NCI-H1417 treated with DMSO at 0.1 percent for 48 hours (cell line): Measurements from ENCODE around the gene GAN.
"Not testable (repeated sequence)": the region's sequence is repeated elsewhere in the genome, so short reads cannot be mapped to it uniquely, and the experiment has no call there.

ENCODE experiments used
- DNase-seq: peaks from one replicate; lab custom pipeline; 2025; lab: John Stamatoyannopoulos, UW

Gene GAN

DNA sequence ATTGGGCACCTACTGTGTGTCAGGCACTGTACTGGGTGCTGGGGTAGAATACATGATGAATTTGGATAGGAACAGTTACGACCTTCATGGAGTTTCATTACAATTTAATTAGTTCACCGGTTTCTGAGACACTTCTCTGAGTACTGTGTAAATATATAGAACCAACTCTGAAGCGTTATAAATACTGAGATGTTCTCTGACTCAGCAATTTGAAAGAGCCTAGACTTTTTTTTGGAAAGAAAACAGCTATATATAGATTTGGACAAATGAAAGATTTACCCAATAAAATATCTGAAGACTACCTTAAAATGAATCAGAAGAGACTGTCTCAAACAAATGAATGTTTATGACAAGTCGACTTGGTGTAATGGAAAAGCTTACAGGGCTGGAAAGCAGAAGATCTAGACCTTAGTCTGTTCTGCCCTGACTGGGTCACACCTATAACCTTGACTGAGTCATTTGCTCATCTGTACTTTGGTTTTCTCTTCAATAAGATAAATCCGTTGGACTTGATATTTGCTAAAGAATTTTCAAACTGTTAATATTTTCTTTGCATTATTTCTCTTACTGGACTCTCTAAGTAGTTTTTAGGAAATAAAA is 4.6 kb upstream of the GAN start:
- no peak for DNase-seq

DNA sequence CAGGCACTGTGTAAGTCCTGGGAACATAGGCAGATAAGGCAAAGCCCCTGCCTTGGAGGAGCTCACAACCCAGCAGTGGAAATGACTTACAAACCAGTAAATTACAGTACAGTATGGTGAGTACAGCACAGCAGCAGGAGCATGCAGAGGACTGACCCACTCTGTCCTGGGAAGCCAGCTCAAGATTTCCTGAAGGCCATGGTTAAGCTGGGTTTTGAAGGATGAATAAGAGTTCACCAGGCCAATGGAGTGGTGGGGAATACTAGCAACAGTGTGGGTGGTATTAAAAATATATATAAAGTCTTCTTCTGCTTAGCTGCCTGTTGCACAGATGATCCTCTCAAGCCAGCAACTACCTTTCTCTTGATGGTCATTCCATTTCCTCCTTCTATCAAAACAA is 3.0 kb upstream of the GAN start:
- no peak for DNase-seq

DNA sequence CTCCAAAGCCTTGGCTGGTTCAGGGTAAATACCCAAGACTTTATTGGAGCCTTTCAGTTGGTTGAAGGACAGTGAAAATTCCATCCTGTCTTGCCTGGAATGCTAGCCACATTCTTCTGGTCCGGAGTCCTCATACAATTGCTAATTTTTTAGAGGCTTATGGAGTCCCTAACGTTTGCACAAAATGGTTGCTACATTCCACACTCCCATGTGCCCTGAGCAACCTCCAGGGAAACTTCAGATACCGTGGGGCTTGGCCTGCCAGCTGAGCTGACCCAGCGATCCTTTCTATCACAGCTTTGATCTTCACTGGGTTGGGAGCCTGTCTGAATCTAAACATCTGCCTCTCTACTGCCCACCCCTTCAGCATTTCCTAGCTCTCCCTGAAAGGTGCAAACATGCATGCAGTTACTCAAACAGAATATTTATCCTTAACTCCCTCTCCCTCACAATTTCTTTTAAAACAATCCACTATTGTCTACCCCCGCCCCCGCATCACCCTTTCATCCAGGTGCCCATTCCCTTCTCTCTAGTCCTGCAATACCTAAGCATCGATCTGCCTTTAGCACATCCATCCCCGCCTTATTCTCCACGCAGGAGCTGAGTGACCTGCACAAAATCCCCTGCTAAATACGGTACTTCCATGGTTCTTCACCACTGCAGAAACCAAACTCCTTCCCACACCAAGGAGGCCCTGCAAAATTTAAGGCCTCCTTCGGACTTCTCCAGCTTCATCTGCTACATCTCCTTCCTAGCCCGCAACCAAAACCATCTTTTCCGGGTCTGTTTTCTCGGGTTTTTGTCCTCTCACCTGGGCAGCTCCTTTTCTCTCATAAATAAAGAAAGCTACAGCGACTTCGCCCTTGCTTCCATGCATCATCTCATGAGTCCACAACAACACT is 810 bp upstream of the GAN start:
- DNase-seq, result no peak

DNA sequence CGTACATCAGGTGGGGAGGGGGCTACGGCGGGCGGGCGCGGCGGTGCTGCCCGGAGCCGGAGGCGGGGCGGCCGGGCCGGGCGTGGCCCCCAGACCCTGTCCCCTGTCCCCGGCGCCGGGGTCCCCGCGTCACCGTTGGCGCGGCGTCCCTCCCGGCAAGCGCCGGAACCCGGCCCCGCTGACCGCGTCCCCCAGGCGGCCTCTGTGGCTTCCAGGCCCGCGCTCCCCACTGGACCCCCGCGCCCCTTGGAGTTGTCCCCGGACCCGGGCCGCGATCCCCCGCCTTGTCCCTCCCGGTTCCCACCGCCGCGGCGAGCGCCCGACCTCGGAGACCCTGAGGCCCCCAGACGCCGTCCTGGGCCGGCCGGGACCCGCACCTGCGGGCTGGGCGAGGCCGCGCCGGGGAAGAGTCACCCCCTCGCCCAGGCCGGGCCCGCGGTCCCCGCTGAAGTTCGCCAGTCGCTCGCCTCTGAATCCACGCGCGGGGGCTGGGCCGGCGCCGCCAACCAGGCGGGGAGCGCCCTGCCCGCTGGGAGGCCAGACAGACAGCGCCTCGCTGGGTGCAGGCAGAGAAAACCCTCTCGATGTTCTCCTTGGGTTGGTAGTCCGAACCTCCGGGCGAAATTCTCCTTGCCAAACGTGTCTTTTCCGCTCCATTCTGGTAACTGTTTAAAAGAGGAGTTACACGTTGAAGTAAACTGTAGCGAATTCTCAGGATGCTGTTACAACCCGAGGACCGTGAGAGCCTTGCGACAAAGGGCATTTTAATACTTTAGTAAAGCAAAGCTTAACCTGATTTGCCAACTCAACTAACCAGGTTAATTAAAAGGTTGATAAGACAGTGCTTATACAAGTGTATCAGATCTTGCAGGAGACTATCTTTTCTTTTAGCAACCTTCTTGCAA is 761 bp downstream of the GAN start:
- no peak for DNase-seq

DNA sequence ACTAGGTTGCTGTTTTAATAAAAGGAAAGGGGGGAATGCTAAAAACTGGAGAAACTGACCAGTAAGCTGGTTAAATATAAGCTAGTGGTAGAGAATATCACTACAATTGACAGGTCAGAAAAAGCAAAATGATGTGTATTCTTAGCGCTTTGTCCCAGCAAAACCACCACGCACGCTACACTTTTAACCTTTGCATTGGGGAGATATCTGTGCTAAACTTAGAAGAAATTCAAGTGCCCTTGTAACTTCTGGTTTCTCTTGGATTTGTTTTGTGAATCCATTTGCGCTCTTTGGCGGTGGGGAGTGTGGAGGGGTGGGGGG is 1.4 kb downstream of the GAN start:
- DNase-seq, result no peak

DNA sequence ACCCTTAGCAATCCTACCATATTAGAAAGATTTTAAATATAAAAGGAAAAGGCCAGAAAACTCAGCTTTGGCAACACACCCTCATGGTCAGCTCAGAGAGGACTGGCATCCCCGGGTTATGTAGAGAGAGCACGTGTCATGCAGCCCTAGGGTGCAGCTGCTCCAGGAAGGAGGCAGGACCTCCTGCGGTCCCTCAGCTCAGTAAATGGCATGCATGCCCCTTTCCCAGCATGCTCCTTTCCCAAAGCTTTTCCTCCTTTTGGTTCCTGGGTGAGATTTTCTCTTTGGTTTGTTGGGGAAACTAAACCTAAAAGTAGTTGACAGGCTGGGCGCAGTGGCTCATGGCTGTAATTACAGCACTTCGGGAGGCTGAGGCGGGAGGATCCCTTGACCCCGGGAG is 3.9 kb downstream of the GAN start:
- DNase-seq, result no peak

GRCh38 chr16:81319221-81319912 is 4.6 kb downstream of the GAN start:
- no peak for DNase-seq

GRCh38 chr16:81321039-81321438 is 6.3 kb downstream of the GAN start:
- no peak for DNase-seq

DNA sequence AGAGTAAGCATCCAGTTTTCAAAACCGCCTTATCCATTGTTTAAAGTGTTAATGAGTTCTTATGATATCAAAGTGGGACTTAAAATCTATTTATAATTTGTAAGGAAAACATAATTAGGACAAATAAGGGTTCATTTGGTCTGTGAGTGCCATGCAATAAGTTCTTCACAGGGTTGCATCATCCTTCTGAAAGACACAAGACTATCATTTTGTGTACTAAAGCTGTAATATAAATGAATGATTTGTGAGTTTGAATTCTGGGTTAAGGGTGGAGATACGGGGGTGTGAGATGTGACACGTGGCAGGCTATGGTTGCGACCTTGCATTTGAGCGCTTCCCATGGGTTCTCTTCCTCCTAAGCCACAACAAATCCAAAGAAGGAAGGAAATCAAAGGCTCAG is 6.8 kb downstream of the GAN start:
- no peak for DNase-seq

DNA sequence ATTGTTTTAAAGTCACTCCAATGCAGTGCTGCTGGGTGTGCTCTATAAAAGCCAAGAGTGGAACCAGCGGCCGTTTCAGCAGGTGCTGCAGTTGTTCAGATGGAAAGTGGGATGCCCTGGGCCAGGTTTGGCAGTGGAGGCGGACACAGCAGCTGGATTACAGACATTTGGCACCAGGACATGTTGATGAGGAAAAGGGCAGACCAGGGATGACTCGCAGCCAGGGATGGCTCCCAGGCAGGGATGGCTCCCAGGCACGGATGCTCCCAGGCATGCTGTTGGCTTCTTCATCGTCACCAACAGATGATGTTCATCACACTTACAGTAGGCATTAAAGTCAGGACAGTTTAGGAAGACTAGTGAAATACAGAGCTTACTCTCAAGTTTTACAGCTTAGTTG is 10.0 kb downstream of the GAN start:
- no peak for DNase-seq

DNA sequence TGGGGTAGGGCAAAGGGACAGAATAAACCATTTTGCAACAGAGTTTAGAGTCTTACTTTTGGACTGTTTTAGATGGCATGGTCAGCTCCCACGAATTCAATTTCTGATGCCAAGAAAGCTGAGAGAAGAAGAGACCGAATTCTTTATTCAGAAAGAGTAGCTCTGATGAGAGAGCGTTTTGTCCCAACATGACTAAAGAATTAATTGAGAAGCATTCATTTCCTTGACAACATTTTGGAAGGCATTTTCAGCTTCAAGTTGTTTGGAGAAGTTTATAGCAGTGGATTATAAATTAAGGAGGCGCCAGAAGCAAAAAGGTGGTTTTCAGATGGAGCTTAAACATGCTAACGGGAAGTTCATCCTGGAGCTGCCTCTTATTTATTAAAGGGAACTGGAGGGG is 12.2 kb downstream of the GAN start:
- no peak for DNase-seq

- no peak for DNase-seq
Observed at GRCh38 chr16:81327447-81328196, 12.9 kb downstream of the GAN start.

DNA sequence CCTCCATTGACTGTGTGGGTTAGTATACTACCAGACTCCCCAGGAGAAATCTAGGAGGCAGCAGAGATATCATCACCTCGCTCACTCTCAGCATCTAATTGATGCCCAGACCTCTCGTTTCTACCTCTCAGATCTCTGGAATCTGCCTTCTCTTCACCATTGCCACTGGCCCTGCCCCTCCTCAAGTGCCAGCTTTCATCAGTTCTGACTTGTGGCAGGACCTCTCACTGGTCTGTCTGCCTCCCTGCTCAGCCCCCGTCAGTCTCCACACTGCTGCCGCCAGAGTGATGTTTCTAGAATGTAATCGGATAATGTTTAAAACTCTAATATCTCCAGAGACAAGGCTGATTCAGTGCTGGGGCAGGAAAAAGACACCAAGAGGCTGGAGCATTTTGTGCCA is 15.2 kb downstream of the GAN start:
- DNase-seq, result no peak

DNA sequence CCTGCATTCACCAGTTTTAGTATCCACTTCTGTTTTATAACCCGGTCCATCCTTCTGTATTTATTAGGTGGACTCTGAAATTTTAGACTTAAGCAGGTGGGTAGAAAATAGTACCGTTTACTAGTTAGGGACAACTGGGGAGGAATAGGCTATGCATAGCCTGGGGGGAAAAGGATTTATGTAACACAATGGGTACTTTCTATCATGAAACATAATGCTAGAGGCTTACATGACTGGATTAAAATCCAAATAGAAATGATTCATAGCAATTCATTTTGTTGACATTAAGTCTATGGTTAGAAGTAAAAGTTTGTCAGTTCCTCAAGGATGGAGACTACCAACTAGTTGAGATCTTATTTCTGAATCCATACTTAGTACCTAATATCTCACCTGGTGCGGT is 18.6 kb downstream of the GAN start:
- no peak for DNase-seq

DNA sequence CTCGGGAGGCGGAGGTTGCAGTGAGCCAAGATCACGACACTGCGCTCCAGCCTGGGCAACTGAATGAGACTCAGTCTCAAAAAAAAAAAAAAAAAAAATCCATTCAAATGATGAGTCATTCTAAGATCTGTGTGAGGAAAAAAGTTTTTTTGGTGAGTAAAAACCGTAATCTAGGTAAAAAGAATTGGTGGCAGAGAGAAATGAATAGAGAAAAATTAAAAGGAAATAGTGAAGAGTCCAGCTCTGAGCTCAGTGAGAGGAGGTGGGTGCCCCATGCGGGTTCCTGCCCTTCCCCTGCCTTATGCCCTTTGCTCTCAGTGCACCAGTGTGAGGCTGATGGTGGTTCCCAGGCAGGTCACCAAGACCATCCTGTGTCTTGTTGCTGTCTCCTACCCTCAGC is 20.9 kb downstream of the GAN start:
- DNase-seq, result no peak

DNA sequence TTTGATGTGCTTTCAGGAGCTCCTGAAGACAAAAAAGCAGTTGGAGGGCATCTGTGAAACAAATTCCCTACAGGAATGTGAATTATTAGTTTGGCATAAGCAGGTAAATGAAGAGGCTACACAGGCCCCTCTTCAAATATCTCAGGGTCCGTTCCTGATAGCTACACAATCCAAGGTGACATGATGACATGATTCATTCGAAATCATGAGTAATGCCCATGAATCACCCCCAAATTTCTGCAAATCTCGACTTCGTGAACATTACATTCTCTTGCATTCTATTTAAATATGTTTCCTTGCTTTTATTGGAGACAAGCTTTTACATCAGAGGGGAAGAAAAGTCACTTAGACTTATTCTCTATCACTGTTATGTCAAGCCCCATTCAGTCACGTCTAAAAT is 22.3 kb downstream of the GAN start:
- DNase-seq, result no peak

DNA sequence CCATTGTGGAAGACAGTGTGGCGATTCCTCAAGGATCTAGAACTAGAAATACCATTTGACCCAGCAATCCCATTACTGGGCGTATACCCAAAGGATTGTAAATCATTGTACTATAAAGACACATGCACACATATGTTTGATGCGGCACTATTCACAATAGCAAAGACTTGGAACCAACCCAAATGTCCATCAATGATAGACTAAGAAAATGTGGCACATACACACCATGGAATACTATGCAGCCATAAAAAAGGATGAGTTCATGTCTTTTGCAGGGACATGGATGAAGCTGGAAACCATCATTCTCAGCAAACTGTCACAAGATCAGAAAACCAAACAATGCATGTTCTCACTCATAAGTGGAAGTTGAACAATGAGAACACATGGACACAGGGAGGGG is 30.4 kb downstream of the GAN start:
- not testable (repeated sequence) for DNase-seq

DNA sequence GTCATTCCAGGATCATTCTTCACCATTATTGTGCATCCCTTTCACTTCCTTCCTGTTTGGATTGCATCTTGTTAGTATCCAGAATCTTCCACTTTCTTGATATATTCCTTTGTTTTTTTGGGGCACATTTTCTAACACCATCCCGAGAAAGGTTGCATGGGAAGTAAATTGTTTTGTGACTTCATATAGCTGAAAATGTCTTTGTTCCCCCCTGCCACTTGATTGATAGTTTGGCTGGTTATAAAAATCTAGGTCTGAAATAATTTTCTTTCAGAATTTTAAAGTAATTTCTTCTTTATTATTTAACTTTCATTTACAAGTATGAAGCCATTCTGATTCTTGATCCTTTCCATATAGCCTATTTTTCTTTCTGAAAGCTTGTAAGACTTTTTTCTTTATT is 32.7 kb downstream of the GAN start:
- DNase-seq, result no peak

DNA sequence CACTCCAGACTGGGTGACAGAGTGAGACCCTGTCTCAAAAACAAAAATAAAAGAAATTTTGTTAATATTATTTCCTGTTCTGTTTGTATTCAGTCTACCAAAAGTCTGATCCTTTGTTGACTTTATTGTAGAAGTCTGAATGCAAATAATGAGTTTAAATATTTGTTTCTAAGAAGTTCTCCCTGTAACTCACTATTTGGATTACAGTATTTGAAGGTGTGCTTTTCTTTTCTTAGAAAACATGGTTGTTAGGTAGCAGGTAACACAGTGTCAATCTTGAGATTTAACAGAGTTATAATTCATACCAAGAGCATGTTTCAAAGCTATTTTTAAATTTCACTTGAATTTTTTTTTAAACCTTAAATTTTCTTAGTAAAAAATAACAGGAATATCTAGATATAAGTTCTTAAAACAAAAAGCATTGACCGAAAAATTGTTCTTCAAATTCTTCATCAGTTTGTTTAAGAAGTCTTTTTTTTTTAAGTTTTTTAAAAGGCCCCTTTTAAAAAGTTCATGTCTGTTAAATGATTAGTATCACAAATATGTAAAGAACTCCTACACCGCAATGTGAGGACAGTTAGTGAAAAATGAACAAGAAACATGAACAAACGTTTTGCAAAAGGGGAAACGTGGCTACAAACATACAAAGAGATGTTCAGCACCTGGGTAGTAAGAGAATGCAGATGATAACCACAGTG is 35.0 kb downstream of the GAN start:
- DNase-seq, result no peak

DNA sequence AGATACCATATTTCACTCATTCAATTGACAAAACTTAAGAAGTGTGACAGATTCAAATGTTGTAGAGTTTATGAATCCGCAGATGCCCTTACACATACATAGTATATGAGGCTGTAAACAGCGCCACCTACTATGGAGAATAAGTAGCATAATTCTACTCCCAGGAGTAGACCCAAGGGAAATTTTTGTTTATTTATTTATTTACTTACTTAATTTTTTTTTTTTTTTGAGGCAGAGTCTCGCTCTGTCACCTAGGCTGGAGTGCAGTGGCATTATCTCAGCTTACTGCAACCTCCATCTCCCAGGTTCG is 35.5 kb downstream of the GAN start:
- DNase-seq, result no peak

GRCh38 chr16:81353895-81354294 is 39.1 kb downstream of the GAN start:
- no peak for DNase-seq
